ENCODE results near the gene TMED4.
"Not testable (repeated sequence)": the region's sequence is repeated elsewhere in the genome, so short reads cannot be mapped to it uniquely, and the experiment has no call there.

The TMED4 gene

DNA sequence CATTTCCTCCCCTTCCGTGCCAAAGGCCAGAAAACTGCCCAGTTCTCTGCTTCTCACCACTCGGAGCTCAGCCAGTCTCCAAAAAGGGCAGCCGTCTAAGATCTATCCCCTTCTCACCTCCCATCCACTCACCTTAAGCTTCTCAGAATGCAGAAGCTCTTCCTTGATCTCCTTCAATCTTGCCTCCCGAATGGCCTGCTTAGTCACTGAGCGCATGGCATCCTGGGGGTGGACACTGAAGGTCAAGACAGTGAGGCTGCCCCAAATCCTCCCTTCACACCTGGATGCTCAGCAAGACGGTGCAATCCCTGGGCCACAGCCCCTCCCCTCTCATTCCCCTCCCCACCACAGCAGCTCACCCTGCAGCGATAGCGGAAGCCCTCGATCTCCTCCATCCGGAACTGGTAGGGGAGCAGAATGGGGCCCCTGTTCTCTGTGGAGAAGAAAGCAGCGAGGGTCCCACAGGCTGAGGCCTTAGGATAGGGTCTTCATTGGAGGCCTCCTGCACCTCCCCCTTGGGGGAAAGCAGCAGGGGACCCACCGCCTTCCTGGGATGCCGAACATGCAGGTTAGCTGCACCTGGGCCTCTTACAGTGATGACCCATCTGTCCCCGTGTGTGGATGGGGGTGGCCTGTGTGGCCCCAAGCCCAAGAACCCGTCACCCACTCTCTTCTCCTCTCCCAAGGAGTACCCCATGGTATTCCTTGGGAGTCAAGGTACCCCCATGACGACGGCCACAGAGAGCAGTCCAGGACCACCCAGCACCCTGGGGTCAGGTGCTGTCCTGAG is 13.1 kb downstream of the TMED4 start:
- no peak for DNase-seq

DNA sequence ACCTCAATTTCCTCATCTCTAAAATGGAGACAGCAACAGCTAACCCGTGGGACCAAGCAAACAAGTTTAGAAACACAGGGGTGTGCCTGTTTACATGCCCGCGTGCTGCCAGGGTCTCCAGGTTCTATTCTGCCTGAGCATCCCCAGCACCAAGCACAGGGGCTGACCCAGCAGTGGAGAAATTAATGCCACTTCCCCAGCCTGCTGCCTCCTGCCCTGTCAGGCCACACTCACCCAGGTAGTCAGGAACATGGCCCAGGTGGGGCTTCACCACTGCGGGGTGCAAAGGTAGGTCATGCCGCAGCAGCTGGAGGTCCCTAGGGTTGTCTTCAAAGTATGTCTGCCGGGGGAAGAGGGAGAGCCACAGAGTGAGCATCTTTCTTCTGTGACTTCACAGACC is 14.1 kb downstream of the TMED4 start:
- no peak for DNase-seq

DNA sequence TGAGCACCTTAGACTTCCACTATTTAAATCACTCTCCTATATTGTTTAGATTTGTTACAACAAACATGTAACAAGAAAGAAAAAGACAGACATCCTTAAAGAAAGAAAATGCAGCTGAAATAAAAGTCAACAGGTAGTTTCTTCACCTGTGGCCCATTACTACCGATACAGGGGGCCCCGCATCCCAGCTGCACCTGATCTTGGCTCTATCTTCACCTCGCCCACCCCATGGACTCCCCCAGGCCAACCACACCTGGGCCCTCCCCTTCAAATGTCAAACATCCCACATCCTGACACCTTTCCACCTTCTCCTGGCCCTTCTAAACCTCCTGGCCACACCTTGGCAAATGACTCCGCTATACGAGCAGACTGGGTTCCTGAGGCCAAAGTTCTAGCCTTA is 15.4 kb downstream of the TMED4 start:
- no peak for DNase-seq

DNA sequence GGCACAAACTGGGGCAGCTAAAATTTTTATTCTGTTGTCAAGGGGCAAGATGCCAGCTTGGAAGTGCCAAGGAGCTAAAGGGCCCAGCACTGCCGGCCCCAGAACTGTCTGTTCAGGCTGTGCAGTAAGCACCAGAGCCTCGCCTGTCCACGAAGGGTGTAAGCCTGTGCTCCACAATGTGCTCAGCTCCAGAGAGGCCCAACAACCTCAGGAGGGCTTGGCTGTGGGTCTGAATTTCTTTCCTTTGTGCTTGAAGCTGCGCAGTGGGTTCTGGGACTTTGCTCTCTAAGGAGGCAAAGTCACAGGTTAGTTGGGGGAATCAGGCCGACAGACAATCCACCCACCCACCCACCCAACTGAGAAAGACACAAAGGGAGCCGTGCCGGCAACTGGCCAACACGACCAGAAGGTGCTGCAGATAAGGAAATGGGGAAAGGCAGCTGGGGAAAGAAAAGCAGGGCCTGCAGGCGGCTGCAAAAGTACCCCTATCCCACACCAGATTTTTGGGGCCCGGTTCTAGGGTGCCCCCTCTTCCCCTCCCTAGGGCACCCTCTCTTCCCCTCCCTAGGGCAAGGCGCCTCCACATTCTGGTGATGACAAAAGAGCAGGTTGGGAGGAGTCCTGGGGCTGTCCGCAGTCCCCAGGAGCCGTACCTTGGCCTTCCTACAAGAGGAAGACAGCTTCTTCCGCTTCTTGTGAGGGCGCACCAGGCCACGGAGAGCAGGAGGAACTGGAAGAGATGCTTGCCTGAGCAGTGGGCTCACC is 16.1 kb downstream of the TMED4 start:
- DNase-seq = no peak

DNA sequence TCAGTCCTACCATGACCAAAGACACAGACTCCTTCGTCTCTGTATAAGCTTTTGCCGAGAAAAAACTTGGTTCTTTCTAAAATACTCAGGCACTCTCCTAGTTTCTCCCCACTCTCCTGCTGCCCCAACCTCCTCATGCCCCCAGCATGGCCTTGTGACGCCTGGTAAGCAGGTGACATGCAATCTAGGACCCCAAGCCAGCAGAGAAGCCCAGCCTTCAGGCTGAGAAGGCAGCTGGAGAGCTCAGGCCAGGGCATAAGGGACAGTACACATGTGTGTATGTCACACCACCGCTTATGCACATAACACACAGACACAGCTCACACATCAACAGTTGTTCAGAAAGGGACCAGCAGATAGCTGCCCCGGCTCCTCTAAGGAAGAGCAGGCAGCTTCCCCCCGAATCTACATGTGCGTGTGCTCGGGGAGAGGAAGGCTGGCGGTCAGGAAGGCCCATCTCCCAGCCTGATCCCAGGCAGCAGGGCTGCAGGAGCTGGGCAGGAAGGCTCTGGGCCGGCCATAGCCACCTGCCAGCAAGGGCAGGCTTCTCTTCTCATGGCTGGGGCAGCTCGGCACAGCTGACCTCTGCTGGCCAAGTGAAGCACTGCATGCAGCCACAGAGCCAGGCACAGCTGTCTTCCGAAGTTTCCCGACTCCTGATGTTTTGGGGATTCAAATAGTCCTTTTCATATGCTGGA is 16.8 kb downstream of the TMED4 start:
- peak in 1 of 2 experiments; percentile 24 for DNase-seq

DNA sequence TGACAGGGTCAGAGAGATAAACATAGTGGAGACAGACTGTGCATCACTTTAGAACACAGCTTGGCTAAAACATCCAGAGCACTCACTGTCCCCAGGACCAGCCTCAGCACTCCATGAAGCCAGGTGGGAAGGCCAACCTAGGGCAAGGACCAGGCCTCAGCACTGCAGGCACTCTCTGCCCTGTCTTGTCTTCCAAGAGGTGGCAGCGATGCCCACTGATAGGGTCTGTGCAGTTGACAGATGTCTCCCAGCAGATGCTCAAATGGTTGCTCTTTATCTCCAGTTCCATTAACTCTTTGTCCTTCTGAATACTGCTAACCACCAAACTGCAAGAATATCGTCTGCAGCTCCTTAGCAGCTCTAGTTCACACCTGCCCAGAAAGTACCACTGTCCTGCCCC is 17.4 kb downstream of the TMED4 start:
- no peak for DNase-seq

DNA sequence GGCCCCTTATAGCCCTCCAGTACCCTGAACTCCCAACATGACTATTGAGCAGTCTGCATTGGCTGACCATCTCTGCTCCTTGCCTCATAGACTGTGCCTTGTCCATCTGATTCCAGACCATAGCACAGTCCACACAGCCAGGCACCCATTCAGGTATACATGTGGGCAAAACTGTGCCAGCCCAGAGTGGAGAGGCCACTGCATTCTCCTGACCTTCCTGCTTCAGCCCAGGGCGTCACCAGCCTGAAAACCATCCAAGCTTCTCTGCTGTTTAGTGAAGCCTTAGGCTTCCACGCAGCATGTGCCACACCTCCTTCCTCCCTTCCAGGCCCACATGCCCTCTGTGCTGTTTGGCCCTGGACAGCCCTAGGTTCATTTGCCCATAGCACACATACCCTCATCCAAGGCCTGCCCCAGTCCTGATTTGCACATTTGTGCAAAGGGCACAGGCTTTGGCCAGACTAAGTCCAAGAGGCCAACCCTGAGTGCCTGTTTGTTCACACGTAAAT is 18.8 kb downstream of the TMED4 start:
- no peak for DNase-seq

DNA sequence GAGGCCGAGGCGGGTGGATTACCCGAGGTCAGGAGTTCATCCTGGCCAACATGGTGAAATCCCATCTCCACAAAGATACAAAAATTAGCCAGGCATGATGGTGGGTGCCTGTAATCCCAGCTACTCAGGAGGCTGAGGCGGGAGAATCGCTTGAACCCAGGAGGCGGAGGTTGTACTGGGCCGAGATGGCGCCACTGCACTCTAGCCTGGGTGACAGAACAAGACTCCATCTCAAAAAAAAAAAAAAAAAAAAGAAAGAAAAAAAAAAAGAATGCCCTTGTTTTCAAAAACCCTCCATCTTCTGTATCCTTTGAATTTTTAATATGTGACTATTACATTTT is 19.4 kb downstream of the TMED4 start:
- DNase-seq = not testable (repeated sequence)

DNA sequence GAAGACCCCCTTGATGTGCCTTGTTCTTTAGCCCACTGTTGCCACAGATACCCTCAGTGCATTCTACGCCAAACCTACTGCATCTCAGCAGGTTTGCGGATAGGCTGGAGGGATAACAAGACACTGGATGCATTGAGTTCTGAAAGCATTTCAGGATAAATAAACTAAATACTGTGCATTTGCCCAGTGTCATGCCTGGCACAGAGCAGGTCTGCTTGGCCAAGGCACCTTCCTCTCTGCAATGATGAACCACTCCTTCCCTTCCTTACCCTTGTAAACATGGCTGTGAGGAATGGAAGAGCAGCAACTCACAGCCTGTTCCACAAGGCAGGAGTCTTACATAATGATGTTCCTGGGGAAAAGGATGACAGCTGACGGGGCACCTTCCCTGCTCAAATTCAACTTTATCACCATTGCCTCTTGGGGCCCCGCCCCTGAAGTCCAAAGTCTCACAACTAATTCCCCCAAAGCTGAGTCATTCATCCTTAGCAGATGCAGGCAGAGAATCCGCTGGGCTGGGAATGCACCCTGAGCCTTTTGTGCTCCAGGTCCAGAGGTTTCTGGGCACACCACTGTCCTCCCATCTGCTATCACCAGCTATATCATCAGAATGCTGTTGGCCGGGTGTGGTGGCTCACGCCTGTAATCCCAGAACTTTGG is 19.9 kb downstream of the TMED4 start:
- DNase-seq = no peak

DNA sequence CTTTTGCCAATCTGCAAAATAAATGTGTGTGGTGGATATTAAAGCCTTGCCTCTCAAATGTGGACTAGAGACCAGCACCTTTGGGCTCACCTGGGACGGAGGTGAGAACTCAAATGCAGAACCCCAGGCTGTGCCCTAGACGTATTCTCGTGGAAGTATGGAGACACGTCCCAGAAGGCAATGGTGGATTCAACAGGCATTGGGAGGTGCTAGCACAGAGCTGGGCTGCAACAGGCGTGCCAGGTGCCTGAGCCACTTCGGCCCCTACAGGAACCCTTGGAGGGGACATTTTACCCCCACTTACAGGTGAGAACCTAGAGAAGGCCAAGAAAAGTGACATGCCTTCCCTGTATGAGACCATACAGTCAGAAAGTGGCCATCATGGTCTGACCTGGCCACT is 20.6 kb downstream of the TMED4 start:
- no peak for DNase-seq

DNA sequence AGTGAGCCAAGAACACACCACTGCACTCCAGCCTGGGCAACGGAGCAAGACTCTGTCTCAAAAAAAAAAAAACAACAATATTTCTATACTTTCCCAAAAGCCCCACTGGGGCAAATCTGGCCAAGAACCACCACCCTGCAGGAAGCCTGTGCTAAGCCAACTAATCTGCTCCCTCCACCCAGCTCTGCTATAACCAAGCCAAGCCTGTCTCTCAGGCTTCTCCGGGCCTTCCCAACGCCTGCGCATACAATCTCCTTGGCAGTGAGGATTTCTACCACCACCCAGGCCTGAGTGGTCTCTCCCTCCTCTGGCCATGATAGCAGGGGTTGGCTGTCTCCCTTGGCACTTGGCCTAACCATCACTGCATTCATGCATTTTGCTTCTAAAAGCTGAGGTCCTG is 22.5 kb downstream of the TMED4 start:
- no peak for DNase-seq

DNA sequence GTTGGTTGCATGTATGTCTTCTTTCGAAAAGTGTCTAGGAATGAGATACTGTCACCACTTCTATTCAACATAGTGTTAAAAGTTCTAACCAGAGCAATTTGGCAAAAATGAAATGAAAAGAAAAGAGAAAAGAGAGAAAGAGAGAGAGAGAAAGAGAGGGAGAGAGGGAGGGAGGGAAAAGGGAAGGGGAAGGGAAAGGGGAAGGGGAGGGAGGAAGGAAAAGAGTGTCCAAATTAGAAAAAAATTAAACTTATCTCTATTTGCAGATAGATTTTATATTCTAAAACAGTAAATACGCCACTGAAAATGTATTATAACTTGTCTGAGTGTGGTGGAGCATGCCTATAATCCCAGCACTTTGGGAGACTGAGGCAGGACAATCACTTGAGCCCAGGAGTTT is 24.5 kb downstream of the TMED4 start:
- no peak for DNase-seq

DNA sequence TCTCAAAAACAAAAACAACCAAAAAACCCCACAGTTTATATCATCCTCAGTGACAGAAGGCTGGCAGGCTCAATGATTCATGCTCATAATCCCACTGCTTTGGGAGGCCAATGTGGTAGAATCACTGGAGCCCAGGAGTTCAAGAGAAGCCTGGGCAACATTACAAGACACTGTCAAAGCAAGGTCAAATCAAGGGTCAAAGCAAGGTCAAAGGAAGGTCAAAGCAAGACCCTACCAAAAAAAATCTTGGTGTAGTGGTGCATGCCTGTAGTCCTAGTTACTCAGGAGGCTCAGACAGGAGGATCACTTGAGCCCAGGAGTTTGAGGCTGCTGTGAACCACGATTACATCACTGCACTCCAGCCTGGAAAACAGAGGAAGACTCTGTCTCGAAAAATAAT is 26.7 kb downstream of the TMED4 start:
- no peak for DNase-seq

DNA sequence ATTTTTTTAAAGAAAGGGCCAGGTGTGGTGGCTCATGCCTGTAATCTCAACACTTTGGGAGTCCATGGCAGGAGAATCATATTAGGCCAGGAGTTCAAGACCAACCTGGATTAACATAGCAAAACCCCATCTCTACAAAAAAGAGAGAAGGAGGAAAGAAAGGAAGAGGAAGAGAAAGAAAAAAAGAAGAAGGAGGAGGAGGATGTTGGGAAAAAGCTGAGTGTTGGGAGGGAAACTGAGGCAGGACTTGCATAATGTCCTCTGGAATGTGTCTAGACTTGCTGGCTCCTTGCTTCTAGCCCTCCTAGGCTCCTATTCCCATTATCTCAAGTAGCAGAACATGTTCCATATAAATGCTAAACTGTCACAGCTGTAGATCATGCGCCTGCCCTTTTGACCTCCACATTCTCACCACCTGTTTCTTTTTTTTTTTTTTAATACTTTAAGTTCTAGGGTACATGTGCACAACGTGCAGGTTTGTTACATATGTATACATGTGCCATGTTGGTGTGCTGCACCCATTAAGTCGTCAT is 29.5 kb downstream of the TMED4 start:
- DNase-seq = not testable (repeated sequence)

DNA sequence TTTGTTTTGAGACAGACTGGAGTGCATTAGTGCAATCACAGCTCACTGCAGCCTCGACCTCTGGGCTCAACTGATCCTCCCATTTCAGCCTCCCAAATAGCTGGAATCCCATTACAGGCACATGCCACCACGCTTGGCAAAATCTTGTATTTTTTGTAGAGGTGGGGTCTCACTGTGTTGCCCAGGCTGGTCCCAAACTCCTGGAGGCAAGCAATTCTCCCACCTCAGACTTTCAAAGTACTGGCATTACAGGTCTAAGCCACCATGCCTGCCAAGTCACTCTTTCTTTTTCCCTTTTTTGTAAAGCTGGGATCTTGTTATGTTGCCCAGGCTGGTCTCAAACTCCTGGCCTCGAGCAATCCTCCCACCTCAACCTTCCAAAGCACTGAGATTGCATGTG is 32.6 kb downstream of the TMED4 start:
- no peak for DNase-seq

DNA sequence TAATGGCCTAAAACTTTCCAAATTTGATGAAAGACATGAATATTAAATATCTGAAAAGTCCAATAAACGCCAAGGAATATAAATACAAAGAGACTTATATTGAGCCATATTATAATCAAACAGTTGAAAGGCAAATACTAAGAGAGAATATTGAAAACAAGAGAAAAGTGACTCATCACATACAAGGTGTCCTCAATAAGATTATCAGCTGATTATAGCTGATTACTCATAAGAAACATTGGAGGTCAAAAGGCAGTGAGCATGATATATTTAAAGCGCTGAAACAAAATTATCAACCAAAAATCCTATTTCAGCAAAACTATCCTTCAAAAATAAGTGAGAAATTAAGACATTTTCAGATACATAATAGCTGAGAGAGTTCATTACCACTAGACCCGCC is 33.1 kb downstream of the TMED4 start:
- no peak for DNase-seq

DNA sequence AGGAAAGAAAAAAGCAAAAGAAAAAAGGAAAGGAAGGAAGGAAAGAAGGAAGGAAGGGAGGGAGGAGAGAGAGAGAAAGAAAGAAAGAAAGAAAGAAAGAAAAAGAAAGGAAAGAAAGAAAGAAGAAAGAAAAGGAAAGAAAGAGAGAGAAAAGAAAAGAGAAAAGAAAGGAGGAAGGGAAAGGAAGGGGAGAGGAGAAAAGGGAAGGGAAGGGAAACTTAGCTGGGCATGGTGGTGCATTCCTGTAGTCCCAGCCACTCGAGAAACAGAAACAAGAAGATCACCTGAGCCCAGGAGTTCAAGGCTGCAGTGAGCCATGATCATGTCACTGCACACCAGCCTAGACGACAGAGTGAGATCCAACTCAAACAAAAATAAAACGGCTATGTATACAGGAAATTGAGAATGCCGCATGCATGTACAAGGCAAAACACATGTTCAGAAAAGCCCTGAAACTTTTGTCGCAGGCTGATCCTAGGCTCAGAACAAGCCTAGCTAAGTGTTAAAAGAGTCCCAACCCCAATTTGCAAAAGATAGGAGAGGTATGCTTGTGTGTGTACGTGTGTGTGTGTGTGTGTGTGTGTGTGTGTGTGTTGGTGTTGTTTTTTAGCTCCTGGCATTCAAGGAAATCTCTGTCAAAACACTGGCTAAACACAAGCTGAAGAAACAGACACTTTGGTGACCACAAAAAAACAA is 34.3 kb downstream of the TMED4 start:
- no peak for DNase-seq

DNA sequence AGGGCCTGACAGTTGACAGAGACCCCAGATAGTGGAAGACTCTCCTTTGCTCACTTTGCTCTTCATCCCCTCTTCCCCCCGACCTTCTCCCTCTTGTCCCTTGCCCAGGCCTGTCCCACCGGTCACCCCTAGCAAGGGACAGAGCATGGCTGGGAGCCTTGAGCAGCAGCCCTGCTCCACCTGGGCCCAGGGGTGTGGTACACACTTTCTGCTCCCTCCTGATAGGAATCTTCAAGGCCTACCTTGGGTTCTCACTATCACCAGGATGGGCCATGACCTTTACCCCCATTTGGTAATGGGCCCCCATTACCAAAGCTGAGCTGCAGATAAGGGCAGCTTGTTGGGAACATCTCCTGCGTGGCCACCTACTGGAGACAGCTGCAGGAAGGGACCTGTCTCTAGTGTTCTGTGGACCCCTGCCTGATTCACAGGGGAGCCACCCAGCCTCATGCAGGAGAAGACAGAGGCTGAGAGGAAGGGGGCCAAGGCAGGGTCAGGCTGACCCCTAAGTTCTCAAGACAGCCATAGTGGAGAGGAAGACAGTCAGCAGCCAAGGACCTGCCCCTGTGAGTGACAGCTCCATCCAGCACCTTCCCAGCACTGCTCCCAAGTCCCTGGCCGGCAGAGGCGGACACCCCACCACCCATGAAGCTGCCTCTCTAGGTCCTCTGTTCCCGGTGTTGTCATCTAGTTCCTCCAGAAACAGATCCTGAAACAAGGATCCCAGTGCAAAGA is 40.0 kb downstream of the TMED4 start:
- no peak for DNase-seq

DNA sequence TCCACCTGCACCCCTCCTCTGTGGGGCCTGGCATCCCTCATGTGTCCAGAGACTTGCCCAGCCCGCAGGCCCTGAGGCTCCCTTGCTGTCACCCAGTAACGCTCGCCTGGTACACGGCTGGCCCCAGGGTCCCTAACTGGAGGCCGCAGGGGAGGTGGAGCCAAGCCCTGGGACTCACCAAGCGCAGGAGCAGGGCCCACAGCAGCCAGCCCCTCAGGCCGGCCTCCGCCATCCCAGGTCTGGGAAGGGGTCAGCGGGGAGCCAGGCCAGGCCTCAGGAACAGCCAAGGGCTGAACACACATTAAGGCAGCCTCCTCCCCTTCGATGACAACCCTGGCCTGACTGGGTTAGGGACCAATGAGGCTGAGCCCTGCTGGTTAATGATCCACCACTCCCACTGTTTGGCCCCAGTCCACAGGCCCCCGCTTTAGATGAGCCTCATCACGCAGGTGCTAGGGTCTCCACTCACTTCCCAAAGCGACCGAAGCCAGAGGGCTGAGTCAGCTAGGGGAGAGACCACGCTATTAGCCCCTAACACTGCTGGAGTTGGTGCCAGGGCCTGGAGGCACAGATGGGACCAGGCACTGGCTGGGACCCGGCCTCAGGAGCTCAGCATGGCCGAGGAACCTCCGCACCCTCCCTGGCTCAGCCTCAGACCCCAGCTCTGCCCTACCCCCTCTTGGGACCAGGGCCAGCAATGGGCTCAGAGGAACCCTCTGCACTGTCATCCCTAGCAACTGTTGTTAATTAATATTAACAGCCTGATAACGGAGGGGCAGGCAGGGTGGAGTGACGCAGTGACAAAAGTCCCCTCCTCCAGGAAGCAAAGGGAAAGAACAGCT is 40.8 kb downstream of the TMED4 start, which contains the start of gene NPC1L1:
Gene NPC1L1 (minus strand): TSS at position 303 of the 842 bp plus-strand sequence. CDS start 71 bp downstream, at position 232.
- no peak for DNase-seq

DNA sequence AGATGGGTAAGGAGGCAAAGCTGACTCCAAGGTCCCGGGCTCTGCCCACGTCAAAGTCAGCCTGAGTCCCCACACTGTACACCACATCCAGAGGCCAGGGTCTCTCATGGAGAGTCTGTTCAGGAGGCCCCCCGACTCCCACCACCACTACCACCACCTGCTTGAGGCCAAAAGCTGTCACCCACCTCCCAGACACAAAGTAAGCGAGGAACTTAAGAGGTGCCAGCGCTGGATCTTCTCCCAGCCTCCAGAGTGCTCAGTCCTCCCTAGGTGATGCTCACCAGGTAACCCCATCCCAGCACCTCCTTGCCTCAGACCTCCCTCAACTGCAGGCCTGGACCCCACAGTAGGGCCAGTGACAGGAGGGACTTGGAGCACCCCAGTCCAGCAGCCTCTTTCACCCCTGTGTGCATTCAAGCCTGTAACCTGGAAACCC is 41.4 kb downstream of the TMED4 start:
- no peak for DNase-seq
